ENCODE measurements around the gene ATXN7. TPM values are rescaled to one million over a fixed set of nuclear protein-coding genes. Genes with fewer than 3 reads are reported as not detected.

ATXN7 gene
- total and polyA plus RNA-seq, 2 of the 13 experiments (the other 11 are each of a cell fraction or from before 2014, with no cell fraction given), result 13.8 to 20.0 TPM

- POLR2A ChIA-PET, result no interaction called here
- no peak for ATAC-seq
- WGBS (ENCODE audit: low lambda C conversion rate), result 33% methylated on average over 4 of the region's 4 CpGs
These were observed 175.7 kb downstream of the ATXN7 start for GRCh38 chr3:64039332-64039731.

GRCh38 chr3:64039981-64040733, 176.5 kb downstream of the ATXN7 start:
- Histone ChIP-seq H2AFZ (ENCODE audit: low read length) (no peak overlapping the region), H3K9me3 (ENCODE audit: low read length) (no peaks in the 10 kb centered on the region), H3K4me1 (ENCODE audit: insufficient read depth, low read length) (no peaks in the 10 kb centered on the region), H3K79me2 (ENCODE audit: insufficient read depth, low read length) (no peaks in the 10 kb centered on the region), H3K27me3 (ENCODE audit: control insufficient read depth in 1 of 2, insufficient read depth in 2 of 2, low read length in 2 of 2) (0 out of 5 replicates have a peak, but pooled peaks cover 0 to 5% of the 10 kb centered on the region in 2 experiments), H3K4me3 (replicated peaks in 1 of 3; ENCODE audit: insufficient read depth in 1 of 3, low read depth in 2 of 3, low read length in 3 of 3) (no peak overlapping the region), H3K36me3 (replicated peaks in 1 of 2; ENCODE audit: control insufficient read depth in 1 of 2, insufficient read depth in 2 of 2, low read length in 2 of 2) (no peaks in the 10 kb centered on the region), H3K27ac (ENCODE audit: extremely low read length, insufficient read depth, low read length) (no peak overlapping the region), H3K9ac (ENCODE audit: insufficient read depth, low read depth, low read length) (no peak overlapping the region), H4K20me1 (ENCODE audit: insufficient read depth, low read length) (no peaks in the 10 kb centered on the region), H3K4me2 (ENCODE audit: low read depth, low read length) (no peak overlapping the region)
- TF ChIP-seq ONECUT2 (CRISPR knock-in tag; IDR thresholded peaks at IDR 0.05), result no peak
- no peak for TF ChIP-seq MXD1 (CRISPR knock-in tag; IDR thresholded peaks at IDR 0.05)
- TF ChIP-seq ZFP36L2 (CRISPR knock-in tag; IDR thresholded peaks at IDR 0.05), result no peak
- ChIA-PET CTCF (ENCODE audit: low intra/inter-chr PET ratio, low total read pairs) (no interaction called here), POLR2A (no interaction called here)
- ATAC-seq (no peak), DNase-seq (ENCODE audit: low spot score) (no peak), FAIRE-seq (no peak)
- no TSS peak for BruUV-seq (replicated peaks)
- in situ Hi-C loops (cut with HindIII; ENCODE audit: extremely low pct_ligation_motif_present, low pct_unique_long_range_greater_than_20kb), result no loop called here
- 24% methylated on average over 5 of the region's 5 CpGs for WGBS (ENCODE audit: low lambda C conversion rate)
- intact Hi-C loops (cut with micrococcal nuclease; ENCODE audit: unreplicated experiment), result no loop called here

More at GRCh38 chr3:64039332-64039731, 175.7 kb downstream of the ATXN7 start:
- no peaks in the 10 kb centered on the region for H3K4me1 ChIP-seq (ENCODE audit: insufficient read depth, low read length)
- H2AFZ ChIP-seq (ENCODE audit: low read length), result no peak overlapping the region
- 0 out of 5 replicates have a peak, but pooled peaks cover 0 to 5% of the 10 kb centered on the region in 2 experiments for H3K27me3 ChIP-seq (ENCODE audit: control insufficient read depth in 1 of 2, insufficient read depth in 2 of 2, low read length in 2 of 2)
- H3K4me2 ChIP-seq (ENCODE audit: low read depth, low read length), result no peak overlapping the region
- H3K9me3 ChIP-seq (ENCODE audit: low read length), result peaks cover 3% of the 10 kb centered on the region; the same call in 1 of the 2 replicates
- intact Hi-C loops (cut with micrococcal nuclease; ENCODE audit: unreplicated experiment), result no loop called here
- no TSS peak for BruUV-seq (replicated peaks)
- H3K9ac ChIP-seq (ENCODE audit: insufficient read depth, low read depth, low read length), result no peak overlapping the region
- no peak overlapping the region for H3K4me3 ChIP-seq (replicated peaks in 1 of 3; ENCODE audit: insufficient read depth in 1 of 3, low read depth in 2 of 3, low read length in 3 of 3)
- DNase-seq (ENCODE audit: low spot score), result no peak
- H3K36me3 ChIP-seq (replicated peaks in 1 of 2; ENCODE audit: control insufficient read depth in 1 of 2, insufficient read depth in 2 of 2, low read length in 2 of 2), result no peaks in the 10 kb centered on the region
- no peaks in the 10 kb centered on the region for H4K20me1 ChIP-seq (ENCODE audit: insufficient read depth, low read length)
- CTCF ChIA-PET (ENCODE audit: low intra/inter-chr PET ratio, low total read pairs), result no interaction called here
- no peak for TF ChIP-seq RCOR2 (CRISPR knock-in tag; IDR thresholded peaks at IDR 0.05)
- TF ChIP-seq ZNF180 (CRISPR knock-in tag; IDR thresholded peaks at IDR 0.05; ENCODE audit: borderline replicate concordance, low read depth), result no peak
- no peak for TF ChIP-seq HDAC2 (CRISPR knock-in tag; IDR thresholded peaks at IDR 0.05)
- no peak for TF ChIP-seq HINFP (CRISPR knock-in tag; IDR thresholded peaks at IDR 0.05; ENCODE audit: low read depth)
- TF ChIP-seq NR2C2 (CRISPR knock-in tag; IDR thresholded peaks at IDR 0.05; ENCODE audit: borderline replicate concordance), result no peak
- no peak for TF ChIP-seq KDM3A (CRISPR knock-in tag; IDR thresholded peaks at IDR 0.05; ENCODE audit: low read depth)
- TF ChIP-seq IKZF4 (CRISPR knock-in tag; IDR thresholded peaks at IDR 0.05; ENCODE audit: borderline replicate concordance, low read depth, not compliant biosample characterization), result no peak
- in situ Hi-C loops (cut with HindIII; ENCODE audit: extremely low pct_ligation_motif_present, low pct_unique_long_range_greater_than_20kb), result no loop called here
- H3K79me2 ChIP-seq (ENCODE audit: insufficient read depth, low read length), result no peaks in the 10 kb centered on the region
- H3K27ac ChIP-seq (ENCODE audit: extremely low read length, insufficient read depth, low read length), result no peak overlapping the region
- no peak for FAIRE-seq

Measured in HepG2 (cell line).